ENCODE data around the gene NFAT5. TPM values are rescaled to one million over a fixed set of nuclear protein-coding genes. Genes with fewer than 3 reads are reported as not detected.

NFAT5 gene
- total and polyA plus RNA-seq, 2 donors (not counting 3 experiments of a cell fraction or from before 2014, with no cell fraction given): 17.2 to 49.5 TPM

- Histone ChIP-seq H3K9me3 (replicated peaks; ENCODE audit: control insufficient read depth, insufficient read depth, low read length) (no peaks in the 10 kb centered on the region), H3K4me1 (ENCODE audit: control insufficient read depth, extremely low read depth, insufficient read depth, low read length) (peaks cover 23% of the 10 kb centered on the region), H3K4me2 (ENCODE audit: insufficient read depth, low read length) (no peak overlapping the region), H4K20me1 (replicated peaks; ENCODE audit: control insufficient read depth, extremely low read depth, insufficient read depth, low read length) (peaks cover 2% of the 10 kb centered on the region), H3K9ac (replicated peaks; ENCODE audit: extremely low read depth, insufficient read depth, low read length) (no peak overlapping the region), H3K27ac (ENCODE audit: insufficient read depth, low read depth, low read length) (no peak overlapping the region), H3K79me2 (ENCODE audit: control insufficient read depth, insufficient read depth, low read length) (peaks cover 66% of the 10 kb centered on the region), H3K4me3 (replicated peaks in 1 of 3; ENCODE audit: insufficient read depth in 1 of 3, low read depth in 1 of 3, low read length in 3 of 3) (no peak overlapping the region), H2AFZ (ENCODE audit: low read depth, low read length) (no peak overlapping the region), H3K9me1 (replicated peaks; ENCODE audit: control insufficient read depth, extremely low read depth, insufficient read depth, low read length) (peaks cover 8% of the 10 kb centered on the region), H3K36me3 (ENCODE audit: control insufficient read depth in 2 of 2, extremely low read depth in 1 of 2, insufficient read depth in 2 of 2, low read length in 2 of 2) (no peaks in the 10 kb centered on the region), H3K27me3 (ENCODE audit: control insufficient read depth in 2 of 2, insufficient read depth in 2 of 2, low read length in 2 of 2) (no peaks in the 10 kb centered on the region)
- intact Hi-C loops (cut with micrococcal nuclease) (loop anchor here (5.0 kb wide), 1 partner anchor 219 kb away; no protein-coding TSS in a partner anchor), dilution Hi-C loops (cut with MboI; ENCODE audit: extremely low pct_ligation_motif_present, low sequenced_read_pairs) (no loop called here)
- ChIA-PET CTCF (no interaction called here), POLR2A (no interaction called here)
- BruUV-seq (replicated peaks): no TSS peak
- TF ChIP-seq JUN (IDR thresholded peaks at IDR 0.05; ENCODE audit: borderline replicate concordance, insufficient read depth, insufficient read length, low read depth) (no peak), EZH2 (IDR thresholded peaks at IDR 0.05; ENCODE audit: borderline replicate concordance, low read depth, low read length, severe bottlenecking) (no peak), POLR2A (IDR thresholded peaks at IDR 0.05; ENCODE audit: low read depth, low read length) (no peak), CTCF (IDR thresholded peaks at IDR 0.05; ENCODE audit: extremely low read depth in 1 of 2, insufficient read depth in 1 of 2, low read depth in 1 of 2, low read length in 2 of 2) (no peak), FOS (IDR thresholded peaks at IDR 0.05; ENCODE audit: borderline replicate concordance, insufficient read depth, low read length) (no peak), GATA2 (IDR thresholded peaks at IDR 0.05; ENCODE audit: insufficient read depth, insufficient read length, low read depth, low read length) (no peak), POLR2AphosphoS5 (IDR thresholded peaks at IDR 0.05; ENCODE audit: insufficient read depth, low read depth, low read length) (no peak), MAX (IDR thresholded peaks at IDR 0.05; ENCODE audit: insufficient read depth, insufficient read length) (no peak), MYC (IDR thresholded peaks at IDR 0.05; ENCODE audit: low read depth, low read length) (no peak)
- DNase-seq (ENCODE audit: low read depth, low spot score) (no peak), FAIRE-seq (no peak)
Observed at GRCh38 chr16:69616082-69616481, 50.3 kb downstream of the NFAT5 start.

All from endothelial cell of umbilical vein (primary cell).